Transverse colon (tissue), 4 donors: ENCODE measurements around the gene A4GALT. TPM values are rescaled to one million over a fixed set of nuclear protein-coding genes. Genes with fewer than 3 reads are reported as not detected.
A peak's percentile ranks its signal among the peaks of the same experiment; 100 is the strongest.

Source experiments
- DNase-seq: peaks from one replicate; pipeline ENCODE4 v3.0.0-alpha.2; 2019
- H3K27ac ChIP-seq, 4 donors: fragments of 200-600 bp; sonication (generic); 2 replicates each; pipeline ENCODE4 v1.5.1; 2016 to 2018; ENCODE audit warnings: inconsistent platforms in 4 of 4
- H3K27me3 ChIP-seq: fragments of 200-600 bp; sonication (generic); 2 replicates; pipeline ENCODE4 v1.5.1; 2017; ENCODE audit warnings: inconsistent platforms
- H3K36me3 ChIP-seq, 4 donors: fragments of 200-600 bp; sonication (generic); 2 replicates each; pipeline ENCODE4 v1.5.1; 2017 to 2019; ENCODE audit warnings: inconsistent platforms in 4 of 4
- H3K4me1 ChIP-seq, 4 donors: fragments of 200-600 bp; sonication (generic); 2 replicates each; pipeline ENCODE4 v1.5.1; 2017 to 2020; ENCODE audit warnings: inconsistent platforms in 4 of 4
- H3K4me3 ChIP-seq, 4 donors: fragments of 200-600 bp; sonication (generic); 1 replicate in 1 of 4; 2 replicates in 3 of 4; pipeline versions ENCODE4 v1.5.1 to v1.6.1; 2017 to 2019; ENCODE audit warnings: inconsistent platforms in 4 of 4
- H3K9me3 ChIP-seq, 2 donors: fragments of 200-600 bp; sonication (generic); 2 replicates each; pipeline ENCODE4 v1.5.1; 2017 to 2019; ENCODE audit warnings: inconsistent platforms in 2 of 2
- CTCF ChIP-seq, 5 experiments: fragments of 200-600 bp in 3 of 5; fragments of 450-650 bp in 2 of 5; sonication (generic) in 3 of 5; IDR thresholded peaks; 1 replicate in 2 of 5; 2 replicates in 3 of 5; pipeline ENCODE4 v1.5.1; 2016 to 2017; ENCODE audit warnings: antibody characterized with exemption in 5 of 5, inconsistent platforms in 3 of 5, mild to moderate bottlenecking in 2 of 5, moderate library complexity in 1 of 5
- EP300 ChIP-seq: sonication (generic); formaldehyde crosslinking; IDR thresholded peaks from one replicate; pipeline ENCODE4 v1.6.1; 2017; ENCODE audit warnings: antibody characterized with exemption, low read depth
- POLR2A ChIP-seq: fragments of 450-650 bp; IDR thresholded peaks from one replicate; pipeline ENCODE4 v1.6.1; 2016; ENCODE audit warnings: antibody characterized with exemption, mild to moderate bottlenecking, moderate library complexity
- POLR2AphosphoS5 ChIP-seq, 3 donors: sonication (generic); formaldehyde crosslinking; IDR thresholded peaks; one replicate each; pipeline ENCODE4 v1.6.1; 2016; ENCODE audit warnings: antibody characterized with exemption in 3 of 3
- WGBS, 2 donors: methylation state at CpG; one replicate each; pipeline ENCODE4 v1.1.5; 2018; ENCODE audit warnings: low coverage in 1 of 2; 5-methylcytosine and 5-hydroxymethylcytosine counted together
- in situ Hi-C, 4 donors: fragments of 200-750 bp; cut with MboI; loops; one replicate each; pipeline versions ENCODE4 v1.15.0 to v1.15.1; 2017; ENCODE audit warnings: low sequenced_read_pairs in 3 of 4, low pct_ligation_motif_present in 1 of 4, low pct_unique_long_range_greater_than_20kb in 1 of 4
- intact Hi-C: fragments of 100-400 bp; cut with DNase I; formaldehyde crosslinking; loops from one replicate; pipeline ENCODE4 v1.15.1; 2023; ENCODE audit warnings: low total_unique reads
- total RNA-seq, 4 donors: library from RNA; depleted of rRNA; stranded (reverse); fragments of >200 nt; gene quantifications; one replicate each; pipeline ENCODE4 v1.1.0, GENCODE V29; 2016

A4GALT gene
- total RNA-seq, 4 donors from 2014 or later: 6.3 to 31.4 (median 12.7) TPM

GRCh38 chr22:42686756-42687491 lies 33.7 kb downstream of the A4GALT start:
- no peaks in the 10 kb centered on the region for H3K36me3 ChIP-seq
- WGBS, 2 donors: 40 to 90% methylated on average over 1 to 14 of the region's 14 CpGs
- no peak for TF ChIP-seq EP300
- TF ChIP-seq POLR2A: no peak
- TF ChIP-seq POLR2AphosphoS5 (IDR thresholded peaks at IDR 0.05): no peak
- TF ChIP-seq CTCF (IDR thresholded peaks at IDR 0.05): no peak
- no peak overlapping the region for H3K4me3 ChIP-seq
- peaks cover 57 to 78% (median 63%) of the 10 kb centered on the region in 4 donors for H3K4me1 ChIP-seq
- DNase-seq: no peak
- in situ Hi-C loops (no loop called here), intact Hi-C loops (no loop called here)
- no peaks in the 10 kb centered on the region for H3K9me3 ChIP-seq
- H3K27ac ChIP-seq: peak overlapping the region; percentile 78 to 94 (median 86)
- H3K27me3 ChIP-seq: no peaks in the 10 kb centered on the region

GRCh38 chr22:42685941-42686653 lies 34.6 kb downstream of the A4GALT start:
- Histone ChIP-seq H3K9me3 (no peaks in the 10 kb centered on the region), H3K4me1 (peaks cover 59 to 73% (median 65%) of the 10 kb centered on the region in 4 donors), H3K36me3 (no peaks in the 10 kb centered on the region), H3K27ac (peak overlapping the region; percentile 78 to 94 (median 86)), H3K27me3 (no peaks in the 10 kb centered on the region), H3K4me3 (no peak overlapping the region)
- intact Hi-C loops (no loop called here), in situ Hi-C loops (no loop called here)
- peak; percentile 48 for DNase-seq
- TF ChIP-seq EP300: no peak
- TF ChIP-seq POLR2AphosphoS5 (IDR thresholded peaks at IDR 0.05): no peak
- no peak for TF ChIP-seq POLR2A
- TF ChIP-seq CTCF (IDR thresholded peaks at IDR 0.05): no peak
- WGBS, 2 donors: 29% methylated on average over 5 of the region's 5 CpGs; no CpG with 5 or more reads in 1 of the 2 donors

GRCh38 chr22:42684462-42685195 lies 36.0 kb downstream of the A4GALT start:
- Histone ChIP-seq H3K27me3 (no peaks in the 10 kb centered on the region), H3K27ac (peak overlapping the region; percentile 78 to 94 (median 86)), H3K4me1 (peaks cover 63 to 79% (median 67%) of the 10 kb centered on the region in 4 donors), H3K36me3 (no peaks in the 10 kb centered on the region), H3K9me3 (no peaks in the 10 kb centered on the region), H3K4me3 (no peak overlapping the region)
- 73 to 100% methylated on average over 1 to 11 of the region's 11 CpGs for WGBS, 2 donors
- no peak for TF ChIP-seq CTCF (IDR thresholded peaks at IDR 0.05)
- TF ChIP-seq EP300: no peak
- TF ChIP-seq POLR2AphosphoS5 (IDR thresholded peaks at IDR 0.05): no peak
- no peak for TF ChIP-seq POLR2A
- intact Hi-C loops: no loop called here
- no peak for DNase-seq
- in situ Hi-C loops: no loop called here
